Lower leg skin (tissue), 4 donors: ENCODE data around the gene PLPP4. TPM values are rescaled to one million over a fixed set of nuclear protein-coding genes. Genes with fewer than 3 reads are reported as not detected.

Experiments
- DNase-seq, 2 donors: peaks; one replicate each; pipeline ENCODE4 v3.0.0-alpha.2; 2019; ENCODE audit warnings: low spot score in 2 of 2
- H3K4me3 ChIP-seq: fragments of 200-600 bp; sonication (generic); 2 replicates; pipeline ENCODE4 v1.5.1; 2017; ENCODE audit warnings: mild to moderate bottlenecking, low read depth; ENCODE audit not compliant: poor library complexity, severe bottlenecking
- POLR2A ChIP-seq, 2 donors: fragments of 450-650 bp; IDR thresholded peaks; one replicate each; pipeline ENCODE4 v1.6.1; 2016 to 2017; ENCODE audit warnings: antibody characterized with exemption in 2 of 2, mild to moderate bottlenecking in 1 of 2, moderate library complexity in 1 of 2
- WGBS, 2 donors: methylation state at CpG; one replicate each; pipeline ENCODE4 v1.1.5; 2018; 5-methylcytosine and 5-hydroxymethylcytosine counted together
- intact Hi-C: fragments of 100-400 bp; cut with DNase I; formaldehyde crosslinking; loops from one replicate; pipeline ENCODE4 v1.15.0; 2023; ENCODE audit warnings: low total_unique reads
- total RNA-seq, 4 donors: library from RNA; depleted of rRNA; stranded (reverse); fragments of >200 nt; gene quantifications; one replicate each; pipeline ENCODE4 v1.1.0, GENCODE V29; 2016
- TF ChIP-seq, protein P1 (sequence below), 3 donors: fragments of 450-650 bp; IDR thresholded peaks; one replicate each; pipeline ENCODE4 v1.5.1; 2016; ENCODE audit warnings: antibody characterized with exemption in 3 of 3, mild to moderate bottlenecking in 3 of 3, moderate library complexity in 2 of 3

Gene PLPP4
- total RNA-seq, 4 donors from 2014 or later = 0.29 to 0.42 TPM; not detected in 2

GRCh38 chr10:120521880-120522279 is 64.9 kb downstream of the PLPP4 start:
- WGBS, 2 donors = 76 to 78% methylated on average over 3 of the region's 3 CpGs
- H3K4me3 ChIP-seq = no peak overlapping the region
- intact Hi-C loops = no loop called here
- TF ChIP-seq POLR2A (IDR thresholded peaks at IDR 0.05) = no peak
- TF ChIP-seq, protein P1, sequence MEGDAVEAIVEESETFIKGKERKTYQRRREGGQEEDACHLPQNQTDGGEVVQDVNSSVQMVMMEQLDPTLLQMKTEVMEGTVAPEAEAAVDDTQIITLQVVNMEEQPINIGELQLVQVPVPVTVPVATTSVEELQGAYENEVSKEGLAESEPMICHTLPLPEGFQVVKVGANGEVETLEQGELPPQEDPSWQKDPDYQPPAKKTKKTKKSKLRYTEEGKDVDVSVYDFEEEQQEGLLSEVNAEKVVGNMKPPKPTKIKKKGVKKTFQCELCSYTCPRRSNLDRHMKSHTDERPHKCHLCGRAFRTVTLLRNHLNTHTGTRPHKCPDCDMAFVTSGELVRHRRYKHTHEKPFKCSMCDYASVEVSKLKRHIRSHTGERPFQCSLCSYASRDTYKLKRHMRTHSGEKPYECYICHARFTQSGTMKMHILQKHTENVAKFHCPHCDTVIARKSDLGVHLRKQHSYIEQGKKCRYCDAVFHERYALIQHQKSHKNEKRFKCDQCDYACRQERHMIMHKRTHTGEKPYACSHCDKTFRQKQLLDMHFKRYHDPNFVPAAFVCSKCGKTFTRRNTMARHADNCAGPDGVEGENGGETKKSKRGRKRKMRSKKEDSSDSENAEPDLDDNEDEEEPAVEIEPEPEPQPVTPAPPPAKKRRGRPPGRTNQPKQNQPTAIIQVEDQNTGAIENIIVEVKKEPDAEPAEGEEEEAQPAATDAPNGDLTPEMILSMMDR (IDR thresholded peaks at IDR 0.05) = no peak
- DNase-seq = no peak

DNA sequence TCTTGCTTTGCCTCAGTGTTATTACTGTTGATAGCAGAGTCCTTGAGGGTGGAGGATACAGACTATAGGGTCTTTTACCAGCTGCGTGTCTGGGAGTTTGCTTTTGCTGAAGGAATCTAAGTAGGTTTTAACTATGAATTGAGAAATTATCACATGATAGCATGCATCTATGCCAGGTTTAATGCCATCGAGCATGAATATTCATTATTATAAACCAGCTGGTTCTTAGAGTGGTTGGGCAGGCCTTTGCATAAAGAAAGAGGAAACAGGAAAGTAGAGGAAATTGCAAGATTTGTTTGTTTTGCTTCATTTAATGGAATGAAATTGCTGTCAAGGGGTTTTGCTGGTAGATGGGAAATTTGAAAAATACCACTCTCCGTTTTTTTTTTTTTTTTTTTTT is 70.7 kb downstream of the PLPP4 start:
- TF ChIP-seq, protein P1 (IDR thresholded peaks at IDR 0.05) = no peak
- TF ChIP-seq POLR2A (IDR thresholded peaks at IDR 0.05) = no peak
- WGBS, 2 donors = 85 to 89% methylated on average over 3 of the region's 3 CpGs
- no peak overlapping the region for H3K4me3 ChIP-seq
- no peak for DNase-seq
- intact Hi-C loops = no loop called here

- intact Hi-C loops = no loop called here
- WGBS, 2 donors = 76 to 88% methylated on average over 1 of the region's 1 CpG
- DNase-seq = no peak
- H3K4me3 ChIP-seq = no peak overlapping the region
- TF ChIP-seq, protein P1 (IDR thresholded peaks at IDR 0.05) = no peak
- no peak for TF ChIP-seq POLR2A (IDR thresholded peaks at IDR 0.05)
Measured at GRCh38 chr10:120530699-120531098, 73.7 kb downstream of the PLPP4 start.

DNA sequence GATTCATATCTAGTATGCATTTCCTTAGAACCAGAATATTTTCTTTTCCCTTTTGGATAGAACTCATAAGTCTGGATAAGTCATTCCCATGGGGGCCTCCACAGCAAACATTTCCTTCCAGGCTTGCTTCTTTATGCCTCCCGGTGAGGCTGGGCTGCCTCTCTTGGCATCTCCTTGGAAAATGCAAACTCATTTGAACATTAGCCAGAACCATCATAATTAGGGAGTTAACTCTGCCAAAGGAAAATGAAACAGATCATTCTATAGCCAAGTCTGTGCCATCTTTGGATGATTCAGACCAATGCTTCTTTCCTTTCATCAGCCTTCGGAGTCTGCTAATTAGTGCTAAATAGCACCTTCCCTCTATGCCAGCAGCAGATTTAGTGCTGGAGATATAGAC is 81.1 kb downstream of the PLPP4 start:
- WGBS, 2 donors = 31 to 43% methylated on average over 2 of the region's 2 CpGs
- no peak overlapping the region for H3K4me3 ChIP-seq
- DNase-seq = no peak
- TF ChIP-seq POLR2A (IDR thresholded peaks at IDR 0.05) = no peak
- TF ChIP-seq, protein P1 (IDR thresholded peaks at IDR 0.05) = no peak
- intact Hi-C loops = no loop called here

GRCh38 chr10:120539076-120539475 is 82.0 kb downstream of the PLPP4 start:
- DNase-seq = no peak
- H3K4me3 ChIP-seq = no peak overlapping the region
- 50 to 54% methylated on average over 3 of the region's 3 CpGs for WGBS, 2 donors
- intact Hi-C loops = no loop called here
- no peak for TF ChIP-seq POLR2A (IDR thresholded peaks at IDR 0.05)
- TF ChIP-seq, protein P1 (IDR thresholded peaks at IDR 0.05) = no peak

GRCh38 chr10:120540486-120540885 is 83.5 kb downstream of the PLPP4 start:
- TF ChIP-seq, protein P1 (IDR thresholded peaks at IDR 0.05) = no peak
- no peak for TF ChIP-seq POLR2A (IDR thresholded peaks at IDR 0.05)
- intact Hi-C loops = no loop called here
- WGBS, 2 donors = 92 to 98% methylated on average over 3 of the region's 3 CpGs
- no peak for DNase-seq
- no peak overlapping the region for H3K4me3 ChIP-seq
